ENCODE data around the gene SPAG17.

The SPAG17 gene

DNA sequence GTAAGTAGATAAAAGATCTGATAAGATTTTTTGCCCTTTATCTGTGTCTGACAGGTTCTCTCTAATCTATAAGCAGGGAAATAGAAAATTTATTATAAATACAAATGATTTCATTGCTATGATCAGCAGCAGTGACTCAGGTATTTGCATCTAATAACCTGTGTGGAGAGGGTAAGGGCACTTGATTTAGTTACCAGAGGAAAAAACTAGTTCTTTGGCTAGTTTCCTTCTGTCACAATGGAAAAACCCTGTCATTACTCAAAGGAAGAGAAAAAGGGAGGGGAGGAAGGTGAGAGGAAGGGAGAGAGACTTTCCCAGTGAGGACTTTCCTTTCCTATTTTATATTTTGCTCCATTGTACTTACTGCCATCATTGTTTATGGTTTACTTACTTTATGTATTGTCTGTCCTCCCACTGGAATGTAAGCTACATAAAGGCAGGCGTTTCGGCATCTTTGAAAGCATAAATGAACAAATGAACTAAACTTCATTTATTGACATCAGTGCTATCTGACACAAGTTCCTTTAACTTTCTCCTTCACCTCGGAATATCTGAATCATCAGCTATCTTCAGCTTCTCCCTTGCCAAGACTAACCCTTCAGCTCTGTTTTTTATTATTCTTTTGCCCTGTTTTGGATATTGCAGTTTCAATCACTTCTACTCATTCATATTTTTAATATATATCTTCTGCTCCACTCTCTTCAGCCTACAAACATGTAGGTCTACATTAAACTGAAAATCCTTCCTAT is 220.6 kb downstream of the SPAG17 start:
- Histone ChIP-seq H3K9me3 (no peaks in the 10 kb centered on the region), H3K36me3 (peaks cover 35% of the 10 kb centered on the region), H3K27me3 (no peaks in the 10 kb centered on the region), H3K4me1 (no peaks in the 10 kb centered on the region; the same call in 1 of the 2 replicates), H3K4me3 (ENCODE audit: low read depth, low read length) (no peak overlapping the region)
- no peak for DNase-seq
- TF ChIP-seq, protein P1, sequence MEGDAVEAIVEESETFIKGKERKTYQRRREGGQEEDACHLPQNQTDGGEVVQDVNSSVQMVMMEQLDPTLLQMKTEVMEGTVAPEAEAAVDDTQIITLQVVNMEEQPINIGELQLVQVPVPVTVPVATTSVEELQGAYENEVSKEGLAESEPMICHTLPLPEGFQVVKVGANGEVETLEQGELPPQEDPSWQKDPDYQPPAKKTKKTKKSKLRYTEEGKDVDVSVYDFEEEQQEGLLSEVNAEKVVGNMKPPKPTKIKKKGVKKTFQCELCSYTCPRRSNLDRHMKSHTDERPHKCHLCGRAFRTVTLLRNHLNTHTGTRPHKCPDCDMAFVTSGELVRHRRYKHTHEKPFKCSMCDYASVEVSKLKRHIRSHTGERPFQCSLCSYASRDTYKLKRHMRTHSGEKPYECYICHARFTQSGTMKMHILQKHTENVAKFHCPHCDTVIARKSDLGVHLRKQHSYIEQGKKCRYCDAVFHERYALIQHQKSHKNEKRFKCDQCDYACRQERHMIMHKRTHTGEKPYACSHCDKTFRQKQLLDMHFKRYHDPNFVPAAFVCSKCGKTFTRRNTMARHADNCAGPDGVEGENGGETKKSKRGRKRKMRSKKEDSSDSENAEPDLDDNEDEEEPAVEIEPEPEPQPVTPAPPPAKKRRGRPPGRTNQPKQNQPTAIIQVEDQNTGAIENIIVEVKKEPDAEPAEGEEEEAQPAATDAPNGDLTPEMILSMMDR (IDR thresholded peaks at IDR 0.05; ENCODE audit: low read depth, low read length): no peak

DNA sequence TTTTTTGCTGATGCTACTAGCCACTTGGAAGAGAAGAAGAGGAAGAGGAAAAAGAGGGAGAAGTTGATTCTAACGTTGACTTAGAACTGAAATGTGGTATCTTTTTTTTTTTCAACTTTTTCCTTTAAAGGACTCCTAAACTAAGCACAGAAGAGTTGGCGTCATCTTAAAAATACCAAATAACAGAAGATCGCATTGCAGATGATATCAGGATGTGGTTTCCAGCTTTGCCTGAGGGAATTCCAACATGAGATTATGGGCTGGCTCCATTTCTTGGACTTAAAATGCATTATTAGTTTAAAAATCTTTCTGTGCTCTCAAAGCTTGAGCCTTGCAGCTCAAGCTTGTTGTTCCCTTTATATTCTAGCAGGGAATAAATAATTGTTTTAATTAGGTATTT is 225.7 kb downstream of the SPAG17 start:
- no peaks in the 10 kb centered on the region for H3K9me3 ChIP-seq
- H3K27me3 ChIP-seq: no peaks in the 10 kb centered on the region
- H3K36me3 ChIP-seq: peaks cover 77% of the 10 kb centered on the region
- no peak for DNase-seq
- no peaks in the 10 kb centered on the region for H3K4me1 ChIP-seq
- H3K4me3 ChIP-seq (ENCODE audit: low read depth, low read length): no peak overlapping the region
- TF ChIP-seq, protein P1 (IDR thresholded peaks at IDR 0.05; ENCODE audit: low read depth, low read length): no peak

DNA sequence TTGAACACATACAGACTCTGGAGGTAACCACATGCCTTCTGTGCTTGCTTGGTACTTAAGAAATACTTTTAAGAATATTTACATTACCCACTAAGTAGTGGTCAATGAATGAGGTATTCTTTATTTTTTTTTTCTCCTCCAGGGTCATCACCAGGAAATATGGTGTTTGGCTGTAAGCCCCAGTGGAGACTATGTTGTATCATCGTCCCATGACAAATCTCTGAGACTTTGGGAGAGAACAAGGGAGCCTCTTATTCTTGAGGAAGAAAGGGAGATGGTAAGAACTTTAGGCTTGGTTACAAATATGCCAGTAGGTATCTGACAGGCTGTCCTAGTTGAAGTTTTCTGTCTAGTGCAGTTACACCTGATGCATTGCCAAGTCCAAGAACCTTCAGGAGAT is 232.6 kb downstream of the SPAG17 start:
- H3K4me1 ChIP-seq: no peaks in the 10 kb centered on the region
- no peak overlapping the region for H3K4me3 ChIP-seq (ENCODE audit: low read depth, low read length)
- peaks cover 84% of the 10 kb centered on the region for H3K36me3 ChIP-seq
- TF ChIP-seq, protein P1 (IDR thresholded peaks at IDR 0.05; ENCODE audit: low read depth, low read length): no peak
- no peaks in the 10 kb centered on the region for H3K27me3 ChIP-seq
- H3K9me3 ChIP-seq: no peaks in the 10 kb centered on the region
- no peak for DNase-seq

DNA sequence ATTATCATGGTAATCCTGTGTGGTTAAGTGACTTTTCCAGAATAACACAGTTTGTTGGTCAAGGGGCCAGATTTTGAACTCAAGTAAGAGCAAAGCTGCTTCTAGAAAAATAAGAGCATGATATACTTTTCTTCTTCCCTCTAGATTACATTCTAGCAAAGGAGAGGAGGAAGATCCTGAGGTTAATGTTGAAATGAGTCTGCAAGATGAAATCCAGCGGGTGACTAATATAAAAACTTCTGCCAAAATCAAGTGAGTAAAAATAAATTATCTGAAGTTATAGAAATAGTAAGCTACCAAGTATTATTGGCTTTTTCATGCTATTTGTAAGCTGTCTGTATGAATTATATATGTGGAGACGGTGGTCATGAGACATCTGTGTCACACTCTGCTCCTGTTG is 242.7 kb downstream of the SPAG17 start:
- Histone ChIP-seq H3K4me1 (no peaks in the 10 kb centered on the region), H3K4me3 (ENCODE audit: low read depth, low read length) (no peak overlapping the region), H3K9me3 (no peaks in the 10 kb centered on the region), H3K36me3 (peaks cover 100% of the 10 kb centered on the region), H3K27me3 (no peaks in the 10 kb centered on the region)
- no peak for DNase-seq
- TF ChIP-seq, protein P1 (IDR thresholded peaks at IDR 0.05; ENCODE audit: low read depth, low read length): no peak

DNA sequence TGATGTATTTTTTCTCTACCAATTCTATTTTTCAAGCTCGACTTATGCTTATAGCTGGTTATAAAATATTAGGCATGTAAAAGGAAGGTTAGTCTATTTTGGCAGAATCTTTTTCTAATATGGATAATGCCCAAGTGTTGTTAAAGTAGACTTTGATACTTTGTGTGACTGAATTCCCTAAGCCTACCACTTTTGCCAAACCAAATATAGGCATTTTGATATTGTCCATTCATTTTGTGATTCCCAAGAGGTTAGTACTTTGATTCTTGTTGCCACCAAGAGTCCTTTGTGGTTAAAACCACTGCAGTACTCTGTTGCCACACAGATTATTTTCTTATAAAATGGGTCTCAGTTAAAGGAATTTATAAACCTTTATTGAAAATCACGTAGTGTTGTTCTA is 251.3 kb downstream of the SPAG17 start:
- no peaks in the 10 kb centered on the region for H3K27me3 ChIP-seq
- H3K36me3 ChIP-seq: peaks cover 57% of the 10 kb centered on the region
- TF ChIP-seq, protein P1 (IDR thresholded peaks at IDR 0.05; ENCODE audit: low read depth, low read length): no peak
- no peaks in the 10 kb centered on the region for H3K4me1 ChIP-seq
- H3K4me3 ChIP-seq (ENCODE audit: low read depth, low read length): no peak overlapping the region
- no peak for DNase-seq
- H3K9me3 ChIP-seq: no peaks in the 10 kb centered on the region

DNA sequence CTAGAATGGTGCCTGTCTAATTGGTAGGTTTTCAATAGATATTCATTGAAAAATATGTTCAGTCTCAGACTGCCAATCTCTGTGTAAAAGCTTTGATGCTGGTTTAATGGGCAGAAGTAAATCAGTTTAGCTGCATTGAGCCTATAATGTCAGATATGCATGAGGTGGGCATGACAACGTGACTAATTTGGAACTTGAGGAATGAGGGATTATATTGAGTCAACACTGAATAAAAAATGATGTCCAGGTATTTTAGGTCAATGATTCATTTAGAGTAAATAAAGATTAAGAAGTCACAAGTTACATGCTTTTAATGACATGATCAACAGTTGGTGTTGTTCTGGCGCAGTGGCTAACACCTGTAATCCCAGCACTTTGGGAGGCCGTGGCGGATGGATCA is 252.5 kb downstream of the SPAG17 start:
- Histone ChIP-seq H3K27me3 (no peaks in the 10 kb centered on the region), H3K36me3 (peaks cover 45% of the 10 kb centered on the region), H3K4me3 (ENCODE audit: low read depth, low read length) (no peak overlapping the region), H3K4me1 (no peaks in the 10 kb centered on the region), H3K9me3 (no peaks in the 10 kb centered on the region)
- TF ChIP-seq, protein P1 (IDR thresholded peaks at IDR 0.05; ENCODE audit: low read depth, low read length): no peak
- DNase-seq: no peak

Measured in BE2C (cell line).